Astrocyte (in vitro differentiated cells and primary cell): ENCODE data around the gene WIPF2. TPM values are rescaled to one million over a fixed set of nuclear protein-coding genes. Genes with fewer than 3 reads are reported as not detected.
"Not testable (repeated sequence)": the region's sequence is repeated elsewhere in the genome, so short reads cannot be mapped to it uniquely, and the experiment has no call there.

Experiments
- DNase-seq: peaks from one replicate; pipeline ENCODE4 v3.0.0-alpha.2; 2010; ENCODE audit warnings: low read depth
- FAIRE-seq: peaks from 2 replicates; lab custom pipeline; 2011; peaks lifted over from hg19 to GRCh38; lab: Jason Lieb, UNC
- H2AFZ ChIP-seq: 2 replicates; pipeline ENCODE4 v1.6.0; 2012; ENCODE audit warnings: low read depth, low read length, inconsistent platforms
- H3K27ac ChIP-seq: 2 replicates; pipeline ENCODE4 v1.5.1; 2011; ENCODE audit warnings: low read depth, low read length, inconsistent platforms
- H3K27me3 ChIP-seq: 2 replicates; pipeline ENCODE4 v1.6.0; 2011; ENCODE audit warnings: low read length, inconsistent platforms; ENCODE audit not compliant: insufficient read depth
- H3K36me3 ChIP-seq: 2 replicates; pipeline ENCODE4 v1.5.1; 2011; ENCODE audit warnings: low read length, inconsistent platforms; ENCODE audit not compliant: insufficient read depth
- H3K4me1 ChIP-seq: 2 replicates; pipeline ENCODE4 v1.5.1; 2011; ENCODE audit warnings: low read length, inconsistent platforms; ENCODE audit not compliant: insufficient read depth
- H3K4me2 ChIP-seq: 2 replicates; pipeline ENCODE4 v1.6.0; 2012; ENCODE audit warnings: low read length, inconsistent platforms
- H3K4me3 ChIP-seq: 2 replicates; pipeline ENCODE4 v1.5.1; 2011; ENCODE audit warnings: low read depth, mild to moderate bottlenecking, low read length, inconsistent platforms; ENCODE audit not compliant: insufficient read depth
- H3K79me2 ChIP-seq: 2 replicates; pipeline ENCODE4 v1.6.0; 2012; ENCODE audit warnings: mild to moderate bottlenecking, low read length, inconsistent platforms; ENCODE audit not compliant: insufficient read depth
- H3K9ac ChIP-seq: 2 replicates; pipeline ENCODE4 v1.6.0; 2012; ENCODE audit warnings: mild to moderate bottlenecking, low read length, inconsistent platforms
- H3K9me3 ChIP-seq: 2 replicates; pipeline ENCODE4 v1.5.1; 2012; ENCODE audit warnings: low read depth, mild to moderate bottlenecking, low read length, inconsistent platforms; ENCODE audit not compliant: insufficient read depth
- H4K20me1 ChIP-seq: 2 replicates; pipeline ENCODE4 v1.6.0; 2012; ENCODE audit warnings: low read length, inconsistent platforms; ENCODE audit not compliant: insufficient read depth
- H3K27ac Mint-ChIP-seq: one replicate; pipeline ENCODE4 v1.8.0; 2021; ENCODE audit warnings: mild to moderate bottlenecking, mixed read lengths; ENCODE audit not compliant: unreplicated experiment
- H3K27me3 Mint-ChIP-seq: one replicate; pipeline ENCODE4 v1.8.0; 2021; ENCODE audit warnings: low read depth, mixed read lengths; ENCODE audit not compliant: unreplicated experiment
- H3K36me3 Mint-ChIP-seq: one replicate; pipeline ENCODE4 v1.8.0; 2021; ENCODE audit warnings: low read depth, mixed read lengths; ENCODE audit not compliant: unreplicated experiment
- H3K4me1 Mint-ChIP-seq: one replicate; pipeline ENCODE4 v1.8.0; 2021; ENCODE audit warnings: low read depth, mixed read lengths; ENCODE audit not compliant: unreplicated experiment
- H3K4me3 Mint-ChIP-seq: one replicate; pipeline ENCODE4 v1.8.0; 2021; ENCODE audit warnings: mild to moderate bottlenecking, moderate library complexity, mixed read lengths; ENCODE audit not compliant: unreplicated experiment
- H3K9me3 Mint-ChIP-seq: one replicate; pipeline ENCODE4 v1.8.0; 2021; ENCODE audit warnings: mild to moderate bottlenecking, mixed read lengths; ENCODE audit not compliant: unreplicated experiment
- CTCF ChIP-seq: IDR thresholded peaks from 2 replicates; pipeline ENCODE4 v1.5.1; 2011; ENCODE audit warnings: low read depth, mild to moderate bottlenecking, inconsistent platforms, low read length, moderate library complexity; ENCODE audit not compliant: insufficient read depth
- EZH2 ChIP-seq: IDR thresholded peaks from 2 replicates; pipeline ENCODE4 v1.6.1; 2012; ENCODE audit warnings: mild to moderate bottlenecking, low read length, inconsistent platforms; ENCODE audit not compliant: insufficient read depth
- total RNA-seq: library from RNA; stranded (reverse); gene quantifications from 2 replicates; pipeline ENCODE4 v1.2.1, GENCODE V29; 2021

The WIPF2 gene
- total RNA-seq, 1 donor from 2014 or later = 30.7 TPM

- H3K36me3 Mint-ChIP-seq = peaks cover 7% of the 10 kb centered on the region
- H3K27ac ChIP-seq = no peak overlapping the region
Measured at GRCh38 chr17:40197550-40197949, 21.6 kb upstream of the WIPF2 start.

GRCh38 chr17:40197965-40198456 lies 21.1 kb upstream of the WIPF2 start:
- DNase-seq, H3K4me1 Mint-ChIP-seq, H3K27me3 Mint-ChIP-seq, H3K4me1 ChIP-seq, H3K9me3 ChIP-seq, H3K27ac Mint-ChIP-seq, H3K9me3 Mint-ChIP-seq, H3K4me2 ChIP-seq, H3K36me3 Mint-ChIP-seq, H4K20me1 ChIP-seq, H3K9ac ChIP-seq, H3K36me3 ChIP-seq, H3K4me3 ChIP-seq, H3K4me3 Mint-ChIP-seq, H3K27me3 ChIP-seq, H2AFZ ChIP-seq, FAIRE-seq, H3K79me2 ChIP-seq, H3K27ac ChIP-seq: not testable (repeated sequence)

More at GRCh38 chr17:40197550-40197949, 21.6 kb upstream of the WIPF2 start:
- Histone ChIP-seq H3K27me3 (no peaks in the 10 kb centered on the region), H3K4me3 (no peak overlapping the region), H3K9me3 (no peaks in the 10 kb centered on the region), H3K4me1 (no peaks in the 10 kb centered on the region), H3K79me2 (no peaks in the 10 kb centered on the region), H4K20me1 (no peaks in the 10 kb centered on the region), H3K9ac (no peak overlapping the region), H3K36me3 (peaks cover 2% of the 10 kb centered on the region), H3K4me2 (no peak overlapping the region), H2AFZ (no peak overlapping the region)
- Mint-ChIP-seq H3K9me3 (no peaks in the 10 kb centered on the region), H3K4me1 (peaks cover 5% of the 10 kb centered on the region), H3K27ac (no peak overlapping the region), H3K4me3 (no peak overlapping the region), H3K27me3 (peaks cover 2% of the 10 kb centered on the region)
- TF ChIP-seq EZH2 = no peak
- DNase-seq = no peak
- FAIRE-seq = no peak

- FAIRE-seq (no peak), DNase-seq (no peak)
- H3K4me3 Mint-ChIP-seq = no peak overlapping the region
Measured at GRCh38 chr17:40198576-40198975, 20.5 kb upstream of the WIPF2 start.

More at GRCh38 chr17:40198576-40198975, 20.5 kb upstream of the WIPF2 start:
- Histone ChIP-seq H3K9ac (no peak overlapping the region), H3K9me3 (no peaks in the 10 kb centered on the region), H3K4me1 (no peaks in the 10 kb centered on the region), H3K36me3 (no peaks in the 10 kb centered on the region), H4K20me1 (no peaks in the 10 kb centered on the region), H3K79me2 (no peaks in the 10 kb centered on the region), H3K27me3 (peaks cover 4% of the 10 kb centered on the region), H3K27ac (no peak overlapping the region), H3K4me2 (no peak overlapping the region), H2AFZ (no peak overlapping the region), H3K4me3 (no peak overlapping the region)
- peaks cover 5% of the 10 kb centered on the region for H3K4me1 Mint-ChIP-seq
- H3K27me3 Mint-ChIP-seq = peaks cover 2% of the 10 kb centered on the region
- no peaks in the 10 kb centered on the region for H3K9me3 Mint-ChIP-seq
- no peak for TF ChIP-seq CTCF
- no peak for TF ChIP-seq EZH2
- H3K36me3 Mint-ChIP-seq = peaks cover 3% of the 10 kb centered on the region
- H3K27ac Mint-ChIP-seq = no peak overlapping the region
